Measurements from ENCODE around the gene ATP6V0E1. TPM values are rescaled to one million over a fixed set of nuclear protein-coding genes. Genes with fewer than 3 reads are reported as not detected.

The ATP6V0E1 gene
- total RNA-seq, 1 experiment from 2014 or later = 216 TPM

GRCh38 chr5:173035904-173036707 lies 52.5 kb downstream of the ATP6V0E1 start:
- CTCF ChIA-PET = no interaction called here
- no peaks in the 10 kb centered on the region for H3K27me3 Mint-ChIP-seq (ENCODE audit: insufficient read depth, unreplicated experiment)

GRCh38 chr5:173039188-173039587 lies 55.6 kb downstream of the ATP6V0E1 start:
- Histone ChIP-seq H3K4me1 (peaks cover 29% of the 10 kb centered on the region), H3K4me3 (ENCODE audit: low read depth, low read length) (no peak overlapping the region), H3K36me3 (ENCODE audit: control insufficient read depth, insufficient read depth, low read length) (no peaks in the 10 kb centered on the region), H3K27me3 (replicated peaks; ENCODE audit: control insufficient read depth, insufficient read depth, low read length) (no peaks in the 10 kb centered on the region), H3K9me3 (peaks cover 24% of the 10 kb centered on the region)
- ChIA-PET POLR2A (no interaction called here), CTCF (interaction anchor here (0.6 kb wide), 1 partner anchor 29 kb away, joined by 8 read pairs; no protein-coding TSS in a partner anchor)
- Mint-ChIP-seq H3K27ac (ENCODE audit: unreplicated experiment) (peak overlapping the region; percentile 61), H3K36me3 (ENCODE audit: insufficient read depth, unreplicated experiment) (peaks cover 63% of the 10 kb centered on the region), H3K9me3 (ENCODE audit: unreplicated experiment) (peaks cover 7% of the 10 kb centered on the region), H3K4me1 (ENCODE audit: low read depth, unreplicated experiment) (peaks cover 20% of the 10 kb centered on the region), H3K27me3 (ENCODE audit: insufficient read depth, unreplicated experiment) (no peaks in the 10 kb centered on the region), H3K4me3 (ENCODE audit: unreplicated experiment) (no peak overlapping the region)
- TF ChIP-seq CTCF (IDR thresholded peaks at IDR 0.05; ENCODE audit: insufficient read depth in 1 of 2, low read depth in 1 of 2, low read length in 1 of 2, severe bottlenecking in 1 of 2, unreplicated experiment in 1 of 2) = no peak
- no peak for DNase-seq
- intact Hi-C loops (cut with micrococcal nuclease; ENCODE audit: unreplicated experiment) = no loop called here
- no TSS peak for BruUV-seq (replicated peaks)

More at GRCh38 chr5:173035904-173036707, 52.5 kb downstream of the ATP6V0E1 start:
- H3K36me3 Mint-ChIP-seq (ENCODE audit: insufficient read depth, unreplicated experiment) = peaks cover 60% of the 10 kb centered on the region
- no peak overlapping the region for H3K27ac Mint-ChIP-seq (ENCODE audit: unreplicated experiment)
- POLR2A ChIA-PET = no interaction called here
- TF ChIP-seq CTCF (IDR thresholded peaks at IDR 0.05; ENCODE audit: insufficient read depth in 1 of 2, low read depth in 1 of 2, low read length in 1 of 2, severe bottlenecking in 1 of 2, unreplicated experiment in 1 of 2) = no peak
- H3K9me3 Mint-ChIP-seq (ENCODE audit: unreplicated experiment) = peaks cover 7% of the 10 kb centered on the region
- H3K36me3 ChIP-seq (ENCODE audit: control insufficient read depth, insufficient read depth, low read length) = no peaks in the 10 kb centered on the region
- H3K4me1 Mint-ChIP-seq (ENCODE audit: low read depth, unreplicated experiment) = peaks cover 9% of the 10 kb centered on the region
- no peak overlapping the region for H3K4me3 ChIP-seq (ENCODE audit: low read depth, low read length)
- H3K4me1 ChIP-seq = peaks cover under 1% of the 10 kb centered on the region; the same call in 1 of the 2 replicates
- no peak for DNase-seq
- H3K4me3 Mint-ChIP-seq (ENCODE audit: unreplicated experiment) = no peak overlapping the region
- H3K27me3 ChIP-seq (replicated peaks; ENCODE audit: control insufficient read depth, insufficient read depth, low read length) = no peaks in the 10 kb centered on the region
- H3K9me3 ChIP-seq = peaks cover 21% of the 10 kb centered on the region
- intact Hi-C loops (cut with micrococcal nuclease; ENCODE audit: unreplicated experiment) = no loop called here
- no TSS peak for BruUV-seq (replicated peaks)

GRCh38 chr5:173039964-173040363 lies 56.4 kb downstream of the ATP6V0E1 start:
- Histone ChIP-seq H3K4me3 (ENCODE audit: low read depth, low read length) (no peak overlapping the region), H3K4me1 (peaks cover 37% of the 10 kb centered on the region), H3K9me3 (peaks cover 24% of the 10 kb centered on the region), H3K36me3 (ENCODE audit: control insufficient read depth, insufficient read depth, low read length) (no peaks in the 10 kb centered on the region), H3K27me3 (replicated peaks; ENCODE audit: control insufficient read depth, insufficient read depth, low read length) (no peaks in the 10 kb centered on the region)
- DNase-seq = no peak
- TF ChIP-seq CTCF (IDR thresholded peaks at IDR 0.05; ENCODE audit: insufficient read depth in 1 of 2, low read depth in 1 of 2, low read length in 1 of 2, severe bottlenecking in 1 of 2, unreplicated experiment in 1 of 2) = no peak
- Mint-ChIP-seq H3K36me3 (ENCODE audit: insufficient read depth, unreplicated experiment) (peaks cover 56% of the 10 kb centered on the region), H3K9me3 (ENCODE audit: unreplicated experiment) (peaks cover 7% of the 10 kb centered on the region), H3K4me3 (ENCODE audit: unreplicated experiment) (no peak overlapping the region), H3K27ac (ENCODE audit: unreplicated experiment) (peak overlapping the region; percentile 61), H3K4me1 (ENCODE audit: low read depth, unreplicated experiment) (peaks cover 12% of the 10 kb centered on the region), H3K27me3 (ENCODE audit: insufficient read depth, unreplicated experiment) (no peaks in the 10 kb centered on the region)
- BruUV-seq (replicated peaks) = no TSS peak
- intact Hi-C loops (cut with micrococcal nuclease; ENCODE audit: unreplicated experiment) = no loop called here
- POLR2A ChIA-PET = no interaction called here
- CTCF ChIA-PET = no interaction called here
